GM12878 (cell line): ENCODE results near the gene CHRM5. TPM values are rescaled to one million over a fixed set of nuclear protein-coding genes. Genes with fewer than 3 reads are reported as not detected.

ENCODE experiments used
- ATAC-seq: fragments of 200-7000 bp; cut with Tn5 transposase; 3 replicates; pipeline ENCODE4 v1.9.1; 2020; ENCODE audit warnings: mild to moderate bottlenecking, moderate library complexity
- BruUV-seq: library from RNA; stranded (reverse); fragments of 400-500 nt; replicated peaks from 2 replicates; lab custom pipeline; 2021; lab: Mats Ljungman, UMichigan
- CTCF ChIA-PET: fragments of 300-600 bp; sonication (Branson Sonifier 250); formaldehyde crosslinking; extraction: SDS; loops from one replicate; lab custom pipeline; 2021; ENCODE audit warnings: inconsistent platforms; lab: Yijun Ruan, JAX
- POLR2A ChIA-PET: fragments of 350-600 bp; formaldehyde crosslinking; extraction: SDS; loops from one replicate; lab custom pipeline; 2021; ENCODE audit warnings: inconsistent platforms; lab: Charles Lee
- RAD21 ChIA-PET: fragments of 300-600 bp; sonication (Branson Sonifier 250); formaldehyde crosslinking; loops from one replicate; lab custom pipeline; 2023; ENCODE audit warnings: antibody characterized with exemption; ENCODE audit not compliant: unreplicated experiment; lab: Charles Lee
- SMC1A ChIA-PET: fragments of 300-600 bp; sonication (Branson Sonifier 250); formaldehyde crosslinking; loops from one replicate; lab custom pipeline; 2023; ENCODE audit not compliant: unreplicated experiment, uncharacterized antibody; lab: Charles Lee
- DNase-seq: peaks from one replicate; pipeline ENCODE4 v3.0.0-alpha.2; 2011; ENCODE audit warnings: low read depth, low spot score
- FAIRE-seq: peaks from 3 replicates; lab custom pipeline; 2011; peaks lifted over from hg19 to GRCh38; lab: Jason Lieb, UNC
- H2AFZ ChIP-seq: 2 replicates; pipeline ENCODE4 v1.6.0; 2011; ENCODE audit warnings: low read depth, low read length, control low read depth; ENCODE audit not compliant: control insufficient read depth
- H3K27ac ChIP-seq: 2 replicates; pipeline ENCODE4 v1.5.1; 2011; ENCODE audit warnings: control low read depth; ENCODE audit not compliant: control insufficient read depth, insufficient read depth
- H3K27me3 ChIP-seq, 2 experiments: replicated peaks in 1 of 2; 2 replicates each; pipeline versions ENCODE4 v1.6.0 to v1.6.1; 2011; ENCODE audit warnings: low read length in 1 of 2; ENCODE audit not compliant: control insufficient read depth in 2 of 2, insufficient read depth in 2 of 2
- H3K36me3 ChIP-seq, 2 experiments: 2 replicates each; pipeline ENCODE4 v1.5.1; 2011; ENCODE audit warnings: low read length in 1 of 2; ENCODE audit not compliant: control insufficient read depth in 2 of 2, insufficient read depth in 2 of 2
- H3K4me1 ChIP-seq: 2 replicates; pipeline ENCODE4 v1.6.1; 2011; ENCODE audit warnings: mild to moderate bottlenecking, low read length, moderate library complexity, mixed read lengths; ENCODE audit not compliant: control insufficient read depth, insufficient read depth
- H3K4me2 ChIP-seq: 2 replicates; pipeline ENCODE4 v1.6.0; 2011; ENCODE audit warnings: control low read depth; ENCODE audit not compliant: control insufficient read depth, insufficient read depth
- H3K4me3 ChIP-seq: fragments of 200-600 bp; sonication (generic); 2 replicates; pipeline ENCODE4 v1.5.1; 2016
- H3K79me2 ChIP-seq: 2 replicates; pipeline ENCODE4 v1.6.0; 2011; ENCODE audit warnings: low read length; ENCODE audit not compliant: control insufficient read depth, insufficient read depth
- H3K9ac ChIP-seq: 2 replicates; pipeline ENCODE4 v1.8.0; 2011; ENCODE audit warnings: low read length, control low read depth, mixed read lengths; ENCODE audit not compliant: control insufficient read depth, insufficient read depth
- H3K9me3 ChIP-seq: replicated peaks from 3 replicates; pipeline ENCODE4 v1.5.1; 2011; ENCODE audit warnings: mild to moderate bottlenecking, low read length; ENCODE audit not compliant: control insufficient read depth, insufficient read depth
- H4K20me1 ChIP-seq: 2 replicates; pipeline ENCODE4 v1.6.0; 2011; ENCODE audit not compliant: control insufficient read depth, insufficient read depth
- ETV6 ChIP-seq, 2 experiments: fragments of 450-650 bp in 1 of 2; IDR thresholded peaks in 1 of 2; conservative IDR thresholded peaks in 1 of 2; 2 replicates each; pipeline ENCODE4 v1.6.1; 2014; ENCODE audit warnings: antibody characterized with exemption in 1 of 2, borderline replicate concordance in 1 of 2, low read depth in 1 of 2, mild to moderate bottlenecking in 1 of 2, moderate library complexity in 1 of 2
- HCFC1 ChIP-seq: fragments of 150-350 bp; IDR thresholded peaks from 2 replicates; pipeline ENCODE4 v1.6.1; 2014; ENCODE audit warnings: low read length
- MYC ChIP-seq: IDR thresholded peaks from 2 replicates; pipeline ENCODE4 v1.6.1; 2011; ENCODE audit warnings: mild to moderate bottlenecking, low read length, moderate library complexity, inconsistent platforms; ENCODE audit not compliant: insufficient read depth, insufficient replicate concordance, insufficient read length, severe bottlenecking
- NR2C1 ChIP-seq: fragments of 450-650 bp; IDR thresholded peaks from 2 replicates; pipeline ENCODE4 v1.6.1; 2017; ENCODE audit warnings: antibody characterized with exemption, mild to moderate bottlenecking, moderate library complexity
- POU2F2 ChIP-seq: IDR thresholded peaks from 3 replicates; pipeline ENCODE4 v1.6.1; 2011; ENCODE audit warnings: low read depth, mild to moderate bottlenecking, low read length, borderline replicate concordance
- SP1 ChIP-seq: IDR thresholded peaks from one replicate; pipeline ENCODE4 v1.6.1; 2011; ENCODE audit warnings: low read depth, low read length
- STAT1 ChIP-seq: fragments of 450-650 bp; conservative IDR thresholded peaks from 2 replicates; pipeline ENCODE4 v1.6.1; 2014; ENCODE audit warnings: antibody characterized with exemption, mild to moderate bottlenecking
- TCF7 ChIP-seq: IDR thresholded peaks from 2 replicates; pipeline ENCODE4 v1.6.1; 2014; ENCODE audit warnings: antibody characterized with exemption, borderline replicate concordance
- ZNF217 ChIP-seq: fragments of 450-650 bp; IDR thresholded peaks from 2 replicates; pipeline ENCODE4 v1.6.1; 2017; ENCODE audit warnings: antibody characterized with exemption, mild to moderate bottlenecking
- WGBS: methylation state at CpG from one replicate; pipeline ENCODE4 v1.1.6; 2016; ENCODE audit warnings: low lambda C conversion rate; ENCODE audit not compliant: insufficient replicate concordance, insufficient coverage; ENCODE audit errors: missing lambda C conversion rate; 5-methylcytosine and 5-hydroxymethylcytosine counted together
- in situ Hi-C: fragments of 300-500 bp; cut with MboI; formaldehyde crosslinking; loops from 9 replicates; pipeline ENCODE4 v1.14.3; 2018; ENCODE audit warnings: mixed read lengths
- intact Hi-C: fragments of 100-400 bp; cut with micrococcal nuclease; formaldehyde crosslinking; loops from one replicate; pipeline ENCODE4 v1.14.2; 2022; ENCODE audit not compliant: unreplicated experiment
- polyA plus RNA-seq, 11 experiments: library from polyadenylated mRNA; depleted of rRNA in 4 of 11; unstranded in 6 of 11; stranded (reverse) in 5 of 11; fragments of >200 nt; fragmentation: Nextera tagmentation in 4 of 11; fragmentation: Illumina TruSeq in 1 of 11; extraction: Ambion mirVana in 4 of 11; extraction: Trizol in 1 of 11; gene quantifications; 1 replicate in 1 of 11; 2 replicates in 10 of 11; pipeline versions ENCODE4 v1.2.1 to v1.2.3, GENCODE V29; 2011 to 2016; ENCODE audit warnings: inconsistent platforms in 2 of 11, missing spikeins in 2 of 11, low read depth in 1 of 11
- total RNA-seq, 4 experiments: library from RNA; depleted of rRNA in 3 of 4; stranded (reverse); fragments of >200 nt in 3 of 4; fragmentation: Illumina TruSeq in 1 of 4; extraction: Trizol in 1 of 4; gene quantifications; 2 replicates each; pipeline versions ENCODE4 v1.2.1 to v1.2.3, GENCODE V29; 2013 to 2021

The CHRM5 gene
- total and polyA plus RNA-seq, 10 of the 15 experiments (the other 5 are each of a cell fraction or from before 2014, with no cell fraction given) = 0.01 to 0.10 (median 0.04) TPM; not detected in 6

GRCh38 chr15:34055868-34056595 is 87.7 kb downstream of the CHRM5 start (continued):
- no peak for TF ChIP-seq POU2F2
- no peak for TF ChIP-seq MYC
- TF ChIP-seq TCF7 = no peak
- TF ChIP-seq ZNF217 = no peak
- no peak for TF ChIP-seq NR2C1
- TF ChIP-seq ETV6 (conservative IDR thresholded peaks at IDR 0.05 in 1 of 2, IDR thresholded peaks at IDR 0.05 in 1 of 2; ENCODE audit: borderline replicate concordance in 1 of 2, low read depth in 1 of 2) = no peak
- TF ChIP-seq, all 136 proteins: peak for 0

GRCh38 chr15:34056911-34057310 is 88.6 kb downstream of the CHRM5 start:
- Histone ChIP-seq H3K27me3 (no peaks in the 10 kb centered on the region), H3K4me3 (no peak overlapping the region), H3K4me1 (no peaks in the 10 kb centered on the region), H3K79me2 (no peaks in the 10 kb centered on the region), H3K9me3 (no peaks in the 10 kb centered on the region; the same call in 2 of the 3 replicates), H4K20me1 (no peaks in the 10 kb centered on the region), H3K27ac (no peak overlapping the region), H3K4me2 (no peak overlapping the region), H2AFZ (no peak overlapping the region), H3K36me3 (no peaks in the 10 kb centered on the region), H3K9ac (no peak overlapping the region)
- DNase-seq (no peak), FAIRE-seq (no peak), ATAC-seq (no peak)
- TF ChIP-seq STAT1 = no peak
- no peak for TF ChIP-seq SP1
- TF ChIP-seq HCFC1 = no peak
- SMC1A ChIA-PET = no interaction called here
- CTCF ChIA-PET = interaction anchor here (1.2 kb wide), 1 partner anchor 153 kb away, joined by 4 read pairs; the partner anchor contains the start of gene KATNBL1
- 59% methylated on average over 5 of the region's 5 CpGs for WGBS
- intact Hi-C loops (no loop called here), in situ Hi-C loops (loop anchor here (25.0 kb wide), 1 partner anchor 530 kb away; the partner anchor contains the start of gene GOLGA8B)
- no TSS peak for BruUV-seq
- RAD21 ChIA-PET = no interaction called here
- POLR2A ChIA-PET = interaction anchor here (0.6 kb wide), 1 partner anchor 16 kb away, joined by 5 read pairs; no protein-coding TSS in a partner anchor
